Parathyroid adenoma (tissue), 2 donors: Measurements from ENCODE around the gene APOM.

ENCODE experiments used
- H2AFZ ChIP-seq: fragments of 300-600 bp; sonication (generic); one replicate; pipeline ENCODE4 v1.7.0; 2017; ENCODE audit warnings: antibody characterized with exemption, mild to moderate bottlenecking
- H3K27ac ChIP-seq: fragments of 300-600 bp; sonication (generic); one replicate; pipeline ENCODE4 v1.7.0; 2017
- H3K27me3 ChIP-seq: fragments of 300-600 bp; sonication (generic); one replicate; pipeline ENCODE4 v1.7.0; 2017; ENCODE audit warnings: low read length; ENCODE audit not compliant: control insufficient read depth, insufficient read depth
- H3K36me3 ChIP-seq: fragments of 300-600 bp; sonication (generic); one replicate; pipeline ENCODE4 v1.7.0; 2017; ENCODE audit warnings: low read length; ENCODE audit not compliant: control insufficient read depth, insufficient read depth
- H3K4me1 ChIP-seq: fragments of 300-600 bp; sonication (generic); one replicate; pipeline ENCODE4 v1.7.0; 2017; ENCODE audit warnings: control low read depth
- H3K4me2 ChIP-seq: fragments of 300-600 bp; sonication (generic); one replicate; pipeline ENCODE4 v1.7.0; 2017; ENCODE audit warnings: low read length
- H3K4me3 ChIP-seq: fragments of 300-600 bp; sonication (generic); one replicate; pipeline ENCODE4 v1.7.0; 2017; ENCODE audit warnings: low read depth, low read length
- H3K79me2 ChIP-seq: fragments of 300-600 bp; sonication (generic); one replicate; pipeline ENCODE4 v1.7.0; 2017; ENCODE audit warnings: control low read depth
- H3K9ac ChIP-seq: fragments of 300-600 bp; sonication (generic); one replicate; pipeline ENCODE4 v1.7.0; 2017; ENCODE audit warnings: mild to moderate bottlenecking
- H3K9me3 ChIP-seq: fragments of 300-600 bp; sonication (generic); one replicate; pipeline ENCODE4 v1.7.0; 2017; ENCODE audit warnings: low read length; ENCODE audit not compliant: control insufficient read depth
- TF ChIP-seq, protein P1 (sequence below): fragments of 300-600 bp; sonication (generic); IDR thresholded peaks from one replicate; pipeline ENCODE4 v1.7.0; 2017; ENCODE audit warnings: antibody characterized with exemption, mild to moderate bottlenecking
- donor health status: primary hyperparathyroidism.

APOM gene

DNA sequence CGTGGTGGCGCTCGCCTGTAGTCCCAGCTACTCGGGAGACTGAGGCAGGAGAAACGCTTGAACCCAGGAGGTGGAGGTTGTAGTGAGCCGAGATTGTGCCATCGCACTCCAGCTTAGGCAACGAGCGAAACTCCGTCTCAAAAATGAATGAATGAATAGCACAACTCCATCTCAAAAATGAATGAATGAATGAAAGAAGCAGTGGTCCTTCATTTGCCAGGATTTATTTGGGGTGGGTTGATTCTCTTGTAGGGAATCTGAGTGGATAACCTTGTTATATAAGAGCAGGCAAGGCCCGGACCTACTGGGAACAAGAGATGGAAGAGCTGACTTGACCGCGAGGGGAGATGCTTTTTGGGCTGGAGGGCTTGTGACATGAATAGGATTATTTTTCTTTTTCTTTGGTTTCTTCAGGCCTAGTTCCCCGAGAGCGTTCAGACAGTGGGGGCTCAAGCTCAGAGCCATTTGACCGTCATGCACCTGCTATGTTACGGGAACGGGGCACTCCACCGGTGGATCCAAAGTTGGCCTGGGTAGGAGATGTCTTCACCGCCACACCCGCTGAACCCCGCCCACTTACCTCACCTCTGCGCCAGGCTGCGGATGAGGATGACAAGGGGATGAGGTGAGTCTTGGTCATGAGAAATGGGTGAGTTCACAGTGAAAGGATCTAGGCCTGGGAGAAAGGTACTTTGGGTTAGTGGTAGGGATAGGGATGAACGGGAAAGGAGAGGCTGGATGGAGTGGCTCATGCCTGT is 25.3 kb upstream of the APOM start:
- H3K4me1 ChIP-seq: no peaks in the 10 kb centered on the region
- no peaks in the 10 kb centered on the region for H3K9me3 ChIP-seq
- no peak overlapping the region for H3K4me3 ChIP-seq
- H3K9ac ChIP-seq: no peak overlapping the region
- TF ChIP-seq, protein P1, sequence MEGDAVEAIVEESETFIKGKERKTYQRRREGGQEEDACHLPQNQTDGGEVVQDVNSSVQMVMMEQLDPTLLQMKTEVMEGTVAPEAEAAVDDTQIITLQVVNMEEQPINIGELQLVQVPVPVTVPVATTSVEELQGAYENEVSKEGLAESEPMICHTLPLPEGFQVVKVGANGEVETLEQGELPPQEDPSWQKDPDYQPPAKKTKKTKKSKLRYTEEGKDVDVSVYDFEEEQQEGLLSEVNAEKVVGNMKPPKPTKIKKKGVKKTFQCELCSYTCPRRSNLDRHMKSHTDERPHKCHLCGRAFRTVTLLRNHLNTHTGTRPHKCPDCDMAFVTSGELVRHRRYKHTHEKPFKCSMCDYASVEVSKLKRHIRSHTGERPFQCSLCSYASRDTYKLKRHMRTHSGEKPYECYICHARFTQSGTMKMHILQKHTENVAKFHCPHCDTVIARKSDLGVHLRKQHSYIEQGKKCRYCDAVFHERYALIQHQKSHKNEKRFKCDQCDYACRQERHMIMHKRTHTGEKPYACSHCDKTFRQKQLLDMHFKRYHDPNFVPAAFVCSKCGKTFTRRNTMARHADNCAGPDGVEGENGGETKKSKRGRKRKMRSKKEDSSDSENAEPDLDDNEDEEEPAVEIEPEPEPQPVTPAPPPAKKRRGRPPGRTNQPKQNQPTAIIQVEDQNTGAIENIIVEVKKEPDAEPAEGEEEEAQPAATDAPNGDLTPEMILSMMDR: no peak
- no peaks in the 10 kb centered on the region for H3K27me3 ChIP-seq
- no peak overlapping the region for H3K4me2 ChIP-seq
- no peak overlapping the region for H3K27ac ChIP-seq
- H2AFZ ChIP-seq: no peak overlapping the region
- no peaks in the 10 kb centered on the region for H3K36me3 ChIP-seq
- H3K79me2 ChIP-seq: peaks cover 14% of the 10 kb centered on the region

- Histone ChIP-seq H3K36me3 (no peaks in the 10 kb centered on the region), H3K9ac (no peak overlapping the region), H3K27me3 (no peaks in the 10 kb centered on the region), H3K4me1 (no peaks in the 10 kb centered on the region), H3K4me3 (no peak overlapping the region), H3K79me2 (peaks cover 11% of the 10 kb centered on the region), H3K27ac (no peak overlapping the region), H3K4me2 (no peak overlapping the region), H3K9me3 (no peaks in the 10 kb centered on the region), H2AFZ (no peak overlapping the region)
- TF ChIP-seq, protein P1: no peak
These were observed 24.5 kb upstream of the APOM start for GRCh38 chr6:31631209-31631608.

- Histone ChIP-seq H3K9me3 (no peaks in the 10 kb centered on the region), H2AFZ (no peak overlapping the region), H3K4me2 (no peak overlapping the region), H3K9ac (no peak overlapping the region), H3K27ac (no peak overlapping the region), H3K79me2 (peaks cover 9% of the 10 kb centered on the region), H3K27me3 (no peaks in the 10 kb centered on the region), H3K4me3 (no peak overlapping the region), H3K36me3 (no peaks in the 10 kb centered on the region), H3K4me1 (no peaks in the 10 kb centered on the region)
- TF ChIP-seq, protein P1: no peak
These were observed 23.9 kb upstream of the APOM start for GRCh38 chr6:31631681-31632278.

DNA sequence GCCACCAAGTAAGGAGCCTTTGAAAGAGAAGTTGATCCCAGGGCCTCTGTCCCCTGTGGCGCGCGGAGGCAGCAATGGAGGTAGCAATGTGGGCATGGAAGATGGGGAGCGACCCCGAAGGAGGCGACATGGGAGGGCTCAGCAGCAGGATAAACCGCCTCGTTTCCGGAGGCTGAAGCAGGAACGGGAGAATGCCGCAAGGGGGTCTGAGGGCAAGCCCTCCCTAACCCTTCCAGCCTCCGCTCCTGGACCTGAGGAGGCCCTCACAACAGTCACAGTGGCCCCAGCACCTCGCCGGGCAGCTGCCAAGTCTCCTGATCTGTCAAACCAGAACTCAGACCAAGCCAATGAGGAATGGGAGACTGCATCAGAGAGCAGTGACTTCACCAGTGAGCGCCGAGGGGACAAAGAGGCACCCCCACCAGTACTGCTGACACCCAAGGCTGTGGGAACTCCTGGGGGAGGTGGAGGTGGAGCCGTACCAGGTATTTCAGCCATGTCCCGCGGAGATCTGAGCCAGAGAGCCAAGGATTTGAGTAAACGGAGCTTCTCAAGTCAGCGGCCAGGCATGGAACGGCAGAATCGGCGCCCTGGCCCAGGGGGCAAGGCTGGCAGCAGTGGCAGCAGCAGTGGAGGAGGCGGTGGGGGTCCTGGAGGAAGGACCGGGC is 23.3 kb upstream of the APOM start:
- Histone ChIP-seq H3K4me1 (no peaks in the 10 kb centered on the region), H3K27me3 (no peaks in the 10 kb centered on the region), H3K36me3 (no peaks in the 10 kb centered on the region), H3K9me3 (no peaks in the 10 kb centered on the region), H3K4me2 (no peak overlapping the region), H3K4me3 (no peak overlapping the region), H3K27ac (no peak overlapping the region), H2AFZ (no peak overlapping the region), H3K79me2 (peaks cover 9% of the 10 kb centered on the region), H3K9ac (no peak overlapping the region)
- TF ChIP-seq, protein P1: no peak
